Renal pelvis (tissue), 12 donors: ENCODE data around the gene HSPA12B. TPM values are rescaled to one million over a fixed set of nuclear protein-coding genes. Genes with fewer than 3 reads are reported as not detected.

ENCODE experiments used
- DNase-seq: peaks from one replicate; pipeline ENCODE4 v3.0.0-alpha.2; 2013
- long read RNA-seq, 16 experiments: transcript quantifications; one replicate each; lab custom pipeline, GENCODE V29; 2026
- polyA plus RNA-seq, 3 donors: library from polyadenylated mRNA; unstranded; fragments of 120-200 nt; gene quantifications; one replicate each; pipeline ENCODE4 v1.2.1, GENCODE V29; 2013; ENCODE audit not compliant: insufficient read length in 3 of 3

Gene HSPA12B
- 10 to 100 TPM; 11.8 to 19.1 (median 15.7) TPM for polyA plus RNA-seq
- long read RNA-seq, donor 1, transcript HSPA12B-201 (13 exons, 3,151 nt) = major isoform, 6 of 6 reads
- long read RNA-seq, donor 1, partial matches to known transcripts = 0 of 6 reads
- long read RNA-seq, donor 1, other reads (novel, unspliced or antisense) = 0 of 6 reads
- long read RNA-seq, donor 2, partial matches to known transcripts = 0 of 69 reads
- long read RNA-seq, donor 2, other reads (novel, unspliced or antisense) = 65 of 69 reads
- long read RNA-seq, donor 3, partial matches to known transcripts = 0 of 3 reads
- long read RNA-seq, donor 3, other reads (novel, unspliced or antisense) = 0 of 3 reads
- long read RNA-seq, donor 4, partial matches to known transcripts = 5 of 6 reads
- long read RNA-seq, donor 4, other reads (novel, unspliced or antisense) = 0 of 6 reads
- long read RNA-seq, donor 5 = 0 reads
- long read RNA-seq, donor 6, partial matches to known transcripts = 0 of 2 reads
- long read RNA-seq, donor 6, other reads (novel, unspliced or antisense) = 0 of 2 reads
- long read RNA-seq, donor 7, transcript HSPA12B-201 (13 exons, 3,151 nt) = major isoform, 5 of 12 reads
- long read RNA-seq, donor 7, partial matches to known transcripts = 7 of 12 reads
- long read RNA-seq, donor 7, other reads (novel, unspliced or antisense) = 0 of 12 reads
- long read RNA-seq, donor 8, transcript HSPA12B-201 (13 exons, 3,151 nt) = major isoform, 5 of 30 reads
- long read RNA-seq, donor 8, partial matches to known transcripts = 6 of 30 reads
- long read RNA-seq, donor 8, other reads (novel, unspliced or antisense) = 19 of 30 reads
- long read RNA-seq, donor 9, transcript HSPA12B-201 (13 exons, 3,151 nt) = major isoform, 8 of 8 reads
- long read RNA-seq, donor 9, partial matches to known transcripts = 0 of 8 reads
- long read RNA-seq, donor 9, other reads (novel, unspliced or antisense) = 0 of 8 reads
- long read RNA-seq, donor 10, partial matches to known transcripts = 0 of 3 reads
- long read RNA-seq, donor 10, other reads (novel, unspliced or antisense) = 0 of 3 reads
- long read RNA-seq, donor 11, partial matches to known transcripts = 5 of 8 reads
- long read RNA-seq, donor 11, other reads (novel, unspliced or antisense) = 0 of 8 reads
- long read RNA-seq, donor 12, partial matches to known transcripts = 8 of 12 reads
- long read RNA-seq, donor 12, other reads (novel, unspliced or antisense) = 0 of 12 reads
- long read RNA-seq, donor 13, partial matches to known transcripts = 0 of 2 reads
- long read RNA-seq, donor 13, other reads (novel, unspliced or antisense) = 0 of 2 reads
- long read RNA-seq, donor 14, transcript HSPA12B-201 (13 exons, 3,151 nt) = major isoform, 8 of 9 reads
- long read RNA-seq, donor 14, partial matches to known transcripts = 0 of 9 reads
- long read RNA-seq, donor 14, other reads (novel, unspliced or antisense) = 0 of 9 reads
- long read RNA-seq, donor 15, transcript HSPA12B-201 (13 exons, 3,151 nt) = major isoform, 6 of 6 reads
- long read RNA-seq, donor 15, partial matches to known transcripts = 0 of 6 reads
- long read RNA-seq, donor 15, other reads (novel, unspliced or antisense) = 0 of 6 reads
- long read RNA-seq, donor 16, transcript HSPA12B-201 (13 exons, 3,151 nt) = major isoform, 5 of 5 reads
- long read RNA-seq, donor 16, partial matches to known transcripts = 0 of 5 reads
- long read RNA-seq, donor 16, other reads (novel, unspliced or antisense) = 0 of 5 reads

GRCh38 chr20:3732327-3733118, at the start of gene HSPA12B:
Gene HSPA12B (plus strand): TSS chr20:3732685. CDS start chr20:3738675, 5,990 bp downstream.
- peak; percentile 58 for DNase-seq

- no peak for DNase-seq
Measured at GRCh38 chr20:3685341-3685740, 47.1 kb upstream of the HSPA12B start.

- no peak for DNase-seq
Measured at GRCh38 chr20:3686421-3686820, 46.1 kb upstream of the HSPA12B start.

- DNase-seq = peak; percentile 88
Measured at GRCh38 chr20:3686867-3687321, 45.6 kb upstream of the HSPA12B start.

- DNase-seq = no peak
Measured at GRCh38 chr20:3687655-3688054, 44.8 kb upstream of the HSPA12B start.

- no peak for DNase-seq
Measured at GRCh38 chr20:3689978-3690377, 42.5 kb upstream of the HSPA12B start.

GRCh38 chr20:3690413-3690812, 42.1 kb upstream of the HSPA12B start:
- no peak for DNase-seq

- no peak for DNase-seq
Measured at GRCh38 chr20:3691306-3691705, 41.2 kb upstream of the HSPA12B start.

- no peak for DNase-seq
Measured at GRCh38 chr20:3691897-3692296, 40.6 kb upstream of the HSPA12B start.

- DNase-seq = no peak
Measured at GRCh38 chr20:3692706-3693294, 39.7 kb upstream of the HSPA12B start.

GRCh38 chr20:3693376-3693775, 39.1 kb upstream of the HSPA12B start:
- DNase-seq = no peak

- no peak for DNase-seq
Measured at GRCh38 chr20:3694864-3695263, 37.6 kb upstream of the HSPA12B start.

GRCh38 chr20:3696200-3696599, 36.3 kb upstream of the HSPA12B start:
- no peak for DNase-seq

- DNase-seq = no peak
Measured at GRCh38 chr20:3696745-3697587, 35.5 kb upstream of the HSPA12B start.

- no peak for DNase-seq
Measured at GRCh38 chr20:3697588-3698305, 34.7 kb upstream of the HSPA12B start.

- no peak for DNase-seq
Measured at GRCh38 chr20:3698591-3699001, 33.9 kb upstream of the HSPA12B start.

- DNase-seq = no peak
Measured at GRCh38 chr20:3699037-3699436, 33.4 kb upstream of the HSPA12B start.
